GM10248 (cell line): ENCODE data around the gene CD69.

Source experiments
- CTCF ChIA-PET: fragments of 300-600 bp; sonication (Branson Sonifier 250); formaldehyde crosslinking; extraction: SDS; loops from one replicate; lab custom pipeline; 2021; ENCODE audit warnings: antibody characterized with exemption; lab: Yijun Ruan, JAX
- POLR2A ChIA-PET: fragments of 350-650 bp; sonication (Branson Sonifier 250); formaldehyde crosslinking; extraction: SDS; loops from one replicate; lab custom pipeline; 2020; ENCODE audit warnings: antibody characterized with exemption; lab: Yijun Ruan, JAX
- DNase-seq: peaks from one replicate; pipeline ENCODE4 v3.0.0; 2012; ENCODE audit errors: extremely low spot score
- TF ChIP-seq, protein P1 (sequence below): IDR thresholded peaks from 2 replicates; pipeline ENCODE4 v1.5.1; 2012; ENCODE audit warnings: mild to moderate bottlenecking, low read depth; ENCODE audit errors: extremely low read depth, missing control alignments, control extremely low read depth

Gene CD69

DNA sequence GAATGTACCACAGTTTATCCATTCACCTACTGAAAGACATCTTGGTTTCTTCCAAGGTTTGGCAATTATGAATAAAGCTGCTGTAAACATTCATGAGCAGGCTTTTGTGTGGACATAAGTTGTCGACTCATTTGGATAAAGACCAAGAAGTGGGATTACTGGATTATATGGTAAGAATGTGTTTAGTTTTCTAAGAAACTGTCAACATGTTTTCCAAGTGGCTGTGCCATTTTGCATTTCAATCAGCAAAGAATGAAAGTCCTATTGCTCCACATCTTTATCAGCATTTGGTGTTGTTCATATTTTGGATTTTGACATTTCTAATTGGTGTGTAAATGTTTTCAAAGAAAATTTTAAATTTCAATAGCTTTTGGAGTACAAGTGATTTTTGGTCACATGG is 39.3 kb upstream of the CD69 start:
- CTCF ChIA-PET, result interaction anchor here (0.9 to 10.7 kb wide), 10 partner anchors 12 to 421 kb away, joined by 3 to 287 read pairs (median 6); partner anchors contain the start of gene CD69
- TF ChIP-seq, protein P1, sequence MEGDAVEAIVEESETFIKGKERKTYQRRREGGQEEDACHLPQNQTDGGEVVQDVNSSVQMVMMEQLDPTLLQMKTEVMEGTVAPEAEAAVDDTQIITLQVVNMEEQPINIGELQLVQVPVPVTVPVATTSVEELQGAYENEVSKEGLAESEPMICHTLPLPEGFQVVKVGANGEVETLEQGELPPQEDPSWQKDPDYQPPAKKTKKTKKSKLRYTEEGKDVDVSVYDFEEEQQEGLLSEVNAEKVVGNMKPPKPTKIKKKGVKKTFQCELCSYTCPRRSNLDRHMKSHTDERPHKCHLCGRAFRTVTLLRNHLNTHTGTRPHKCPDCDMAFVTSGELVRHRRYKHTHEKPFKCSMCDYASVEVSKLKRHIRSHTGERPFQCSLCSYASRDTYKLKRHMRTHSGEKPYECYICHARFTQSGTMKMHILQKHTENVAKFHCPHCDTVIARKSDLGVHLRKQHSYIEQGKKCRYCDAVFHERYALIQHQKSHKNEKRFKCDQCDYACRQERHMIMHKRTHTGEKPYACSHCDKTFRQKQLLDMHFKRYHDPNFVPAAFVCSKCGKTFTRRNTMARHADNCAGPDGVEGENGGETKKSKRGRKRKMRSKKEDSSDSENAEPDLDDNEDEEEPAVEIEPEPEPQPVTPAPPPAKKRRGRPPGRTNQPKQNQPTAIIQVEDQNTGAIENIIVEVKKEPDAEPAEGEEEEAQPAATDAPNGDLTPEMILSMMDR, result no peak
- no peak for DNase-seq
- POLR2A ChIA-PET, result no interaction called here

DNA sequence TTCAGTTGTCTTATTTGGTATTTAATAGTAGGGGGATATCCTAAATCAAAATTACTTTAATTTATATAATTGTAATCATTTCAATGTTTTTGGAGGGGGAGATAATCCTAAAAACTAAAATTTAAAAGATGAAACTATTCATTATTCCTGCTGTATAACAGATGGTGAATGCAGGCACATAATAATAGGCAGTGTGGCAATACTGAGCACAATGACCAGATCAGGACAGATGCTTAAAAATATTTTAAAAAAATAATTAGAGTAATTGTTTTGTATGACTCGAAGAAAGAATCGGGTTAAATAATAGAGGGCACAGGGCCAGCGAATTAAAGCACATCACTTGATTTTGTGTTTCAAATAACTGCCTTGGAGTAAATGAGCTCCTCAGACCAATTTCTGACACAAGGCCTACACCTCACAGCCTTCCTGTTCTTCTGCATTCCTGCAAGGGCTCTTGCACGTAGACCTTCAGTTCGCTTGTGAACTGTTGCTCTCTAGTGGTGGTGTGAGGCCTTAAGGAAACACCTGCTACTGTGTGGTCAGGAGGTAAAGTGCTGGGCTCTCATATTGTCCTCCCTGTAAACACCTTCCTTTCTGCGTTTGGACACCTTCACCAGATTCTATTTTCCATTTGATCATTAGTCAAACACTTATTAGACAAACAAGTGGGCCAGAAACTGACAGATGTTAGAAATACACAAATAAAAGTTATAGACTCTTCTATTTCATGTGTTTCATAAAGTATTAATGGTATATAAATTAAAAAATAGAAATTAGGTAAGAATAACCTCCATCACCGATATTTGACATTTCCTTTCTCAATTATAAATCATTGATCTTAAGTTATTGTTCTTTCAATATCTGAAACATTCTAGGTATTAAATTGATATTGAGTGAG is 37.3 kb upstream of the CD69 start:
- POLR2A ChIA-PET, result interaction anchor here (0.5 to 1.5 kb wide), 3 partner anchors 40 to 108 kb away, joined by 3 read pairs; no protein-coding TSS in a partner anchor
- CTCF ChIA-PET, result interaction anchor here (0.6 to 10.7 kb wide), 15 partner anchors 10 to 355 kb away, joined by 3 to 287 read pairs (median 5); partner anchors contain the start of gene CD69
- DNase-seq, result peak; percentile 41
- TF ChIP-seq, protein P1, result peak; percentile 87

DNA sequence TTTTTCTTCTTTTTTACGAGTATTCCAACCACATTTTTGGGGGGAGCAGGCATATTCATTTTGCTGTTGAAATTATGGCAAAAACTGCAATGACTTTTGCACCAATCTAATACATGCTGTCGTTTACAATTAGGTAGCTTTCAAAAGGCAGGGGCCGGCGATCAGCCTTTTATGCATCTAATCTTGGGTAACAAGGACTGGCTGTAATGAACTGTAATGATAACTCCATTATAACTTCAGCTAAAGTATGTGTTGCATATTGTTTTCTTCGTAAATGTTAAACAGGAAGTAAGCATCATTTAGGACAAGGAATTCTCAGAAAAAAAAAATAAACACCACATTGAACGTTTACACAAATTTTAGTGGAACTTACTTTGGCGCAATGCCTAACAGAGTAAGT is 36.3 kb upstream of the CD69 start:
- TF ChIP-seq, protein P1, result no peak
- POLR2A ChIA-PET, result interaction anchor here (1.5 kb wide), 1 partner anchor 39 kb away, joined by 3 read pairs; no protein-coding TSS in a partner anchor
- no peak for DNase-seq
- CTCF ChIA-PET, result interaction anchor here (1.5 to 10.7 kb wide), 4 partner anchors 16 to 48 kb away, joined by 4 to 287 read pairs (median 18); partner anchors contain the start of gene CD69

DNA sequence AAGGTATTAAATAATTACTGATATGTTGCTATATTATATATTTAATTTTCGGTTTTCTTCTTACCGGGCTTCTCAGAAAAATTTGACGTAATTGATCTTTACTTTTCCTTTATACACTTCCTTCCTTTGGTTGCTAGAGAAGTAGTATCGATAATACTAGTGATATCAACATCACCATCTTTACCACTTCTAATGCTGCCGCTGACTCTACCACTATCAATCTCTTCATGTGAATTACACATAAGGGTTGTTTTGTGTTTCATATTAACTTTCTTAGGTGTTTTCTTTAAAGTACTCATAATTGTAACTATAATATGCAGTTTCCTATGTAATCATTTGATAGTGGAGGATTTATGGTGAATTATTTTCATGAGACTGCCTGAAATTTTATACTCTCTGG is 35.6 kb upstream of the CD69 start:
- ChIA-PET CTCF (interaction anchor here (1.3 to 10.7 kb wide), 4 partner anchors 17 to 48 kb away, joined by 3 to 287 read pairs (median 18); partner anchors contain the start of gene CD69), POLR2A (no interaction called here)
- DNase-seq, result no peak
- TF ChIP-seq, protein P1, result no peak

DNA sequence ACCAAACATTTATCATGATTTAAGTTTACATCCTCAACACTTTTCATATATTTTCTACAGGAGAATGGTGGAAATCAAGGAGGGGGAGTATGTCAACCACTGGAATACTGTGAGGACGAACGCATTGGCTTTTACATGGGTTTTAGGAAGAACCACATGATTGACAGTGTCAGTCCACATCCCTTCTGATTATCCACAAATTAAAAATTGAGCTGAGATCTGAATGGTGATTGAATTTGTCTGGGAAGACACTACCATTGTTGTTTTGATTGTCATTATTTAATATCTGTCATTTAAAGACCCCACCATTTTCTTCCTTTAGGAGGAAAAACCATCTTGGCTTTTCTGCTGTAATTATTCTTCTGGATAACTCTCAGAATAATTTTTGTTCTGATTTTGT is 35.2 kb upstream of the CD69 start:
- CTCF ChIA-PET, result interaction anchor here (1.3 to 10.7 kb wide), 3 partner anchors 18 to 47 kb away, joined by 3 to 287 read pairs (median 24); partner anchors contain the start of gene CD69
- TF ChIP-seq, protein P1, result no peak
- DNase-seq, result no peak
- POLR2A ChIA-PET, result no interaction called here

DNA sequence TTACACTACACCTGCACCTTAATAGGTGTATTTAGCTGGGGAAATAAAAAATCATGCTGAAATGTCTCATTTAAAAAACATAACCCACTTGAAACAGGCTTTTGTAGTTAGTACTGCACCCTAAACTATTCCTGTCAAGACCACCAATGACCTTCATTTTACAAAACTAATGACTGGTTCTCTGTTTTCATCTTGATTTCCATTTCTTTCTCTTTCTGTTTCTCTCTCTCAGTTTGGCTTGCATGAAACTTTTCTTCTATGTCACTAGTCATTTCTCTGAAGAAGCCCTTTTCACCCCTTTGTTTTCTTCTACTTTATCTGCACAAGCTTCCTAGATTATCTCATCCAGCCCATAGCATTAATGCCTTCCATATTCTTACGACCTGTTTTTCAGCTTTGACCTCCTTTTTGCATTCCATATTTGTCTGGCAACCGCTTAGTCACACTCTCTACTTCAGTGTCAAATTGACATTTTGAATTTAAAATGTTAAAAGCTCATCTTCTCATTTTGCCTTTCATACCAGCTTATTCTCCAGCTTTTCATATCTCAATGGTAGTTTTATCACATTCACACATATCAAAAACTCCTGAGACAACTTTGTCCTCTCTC is 33.9 kb upstream of the CD69 start:
- DNase-seq, result no peak
- POLR2A ChIA-PET, result no interaction called here
- TF ChIP-seq, protein P1, result no peak
- CTCF ChIA-PET, result interaction anchor here (1.0 to 10.7 kb wide), 2 partner anchors 21 to 46 kb away, joined by 3 to 287 read pairs; no protein-coding TSS in a partner anchor
